Activated CD4-positive, alpha-beta T cell treated with anti-CD3 and anti-CD28 coated beads for 48 hours (primary cell): ENCODE data around the gene RAB4A.

Experiments
- DNase-seq: peaks from one replicate; pipeline ENCODE4 v3.0.0-alpha.2; 2020

RAB4A gene

DNA sequence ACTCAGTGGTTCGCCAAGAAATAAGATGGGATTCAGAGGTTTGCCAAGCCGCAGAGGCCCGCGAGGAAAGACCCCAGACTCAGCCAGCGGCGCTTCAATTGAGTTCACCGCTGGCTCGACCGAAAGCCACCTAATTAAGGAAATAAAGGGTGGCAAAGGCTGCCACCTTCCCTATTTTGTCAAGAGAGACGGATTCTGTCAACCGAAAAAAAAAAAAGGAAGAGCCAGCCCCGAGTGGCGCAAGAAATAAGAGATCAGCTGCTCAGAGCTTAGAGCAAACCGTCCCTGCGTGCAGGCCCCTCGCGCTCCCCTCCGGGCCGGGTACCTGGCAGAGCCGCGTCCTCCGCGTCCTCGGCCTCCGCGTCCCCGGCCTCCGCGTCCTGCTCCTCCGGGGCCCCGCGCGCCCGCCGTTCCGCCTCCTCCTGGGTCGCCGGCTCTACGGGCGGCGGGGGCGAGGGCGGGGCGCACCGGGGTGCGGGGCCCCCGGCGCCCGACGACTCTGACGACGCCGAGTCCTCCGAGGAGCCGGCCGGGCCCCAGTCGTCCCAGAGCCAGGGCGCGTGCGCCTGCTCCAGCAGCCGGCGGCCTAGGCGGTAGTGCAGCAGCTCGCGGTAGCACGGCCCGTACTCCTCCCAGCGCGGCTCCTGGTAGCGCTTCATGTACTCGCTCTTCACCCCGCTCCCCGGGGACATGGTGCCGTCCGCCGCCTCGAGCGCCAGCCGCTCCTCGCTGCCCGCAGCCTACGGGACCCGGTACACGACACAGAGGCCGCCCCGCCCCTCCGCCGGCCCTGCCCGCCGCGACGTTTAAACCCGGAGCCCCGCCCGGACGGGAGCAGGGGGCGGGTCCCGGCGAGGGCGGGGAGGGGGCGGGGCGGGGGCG, 71.1 kb downstream of the RAB4A start:
- DNase-seq: peak; percentile 78

DNA sequence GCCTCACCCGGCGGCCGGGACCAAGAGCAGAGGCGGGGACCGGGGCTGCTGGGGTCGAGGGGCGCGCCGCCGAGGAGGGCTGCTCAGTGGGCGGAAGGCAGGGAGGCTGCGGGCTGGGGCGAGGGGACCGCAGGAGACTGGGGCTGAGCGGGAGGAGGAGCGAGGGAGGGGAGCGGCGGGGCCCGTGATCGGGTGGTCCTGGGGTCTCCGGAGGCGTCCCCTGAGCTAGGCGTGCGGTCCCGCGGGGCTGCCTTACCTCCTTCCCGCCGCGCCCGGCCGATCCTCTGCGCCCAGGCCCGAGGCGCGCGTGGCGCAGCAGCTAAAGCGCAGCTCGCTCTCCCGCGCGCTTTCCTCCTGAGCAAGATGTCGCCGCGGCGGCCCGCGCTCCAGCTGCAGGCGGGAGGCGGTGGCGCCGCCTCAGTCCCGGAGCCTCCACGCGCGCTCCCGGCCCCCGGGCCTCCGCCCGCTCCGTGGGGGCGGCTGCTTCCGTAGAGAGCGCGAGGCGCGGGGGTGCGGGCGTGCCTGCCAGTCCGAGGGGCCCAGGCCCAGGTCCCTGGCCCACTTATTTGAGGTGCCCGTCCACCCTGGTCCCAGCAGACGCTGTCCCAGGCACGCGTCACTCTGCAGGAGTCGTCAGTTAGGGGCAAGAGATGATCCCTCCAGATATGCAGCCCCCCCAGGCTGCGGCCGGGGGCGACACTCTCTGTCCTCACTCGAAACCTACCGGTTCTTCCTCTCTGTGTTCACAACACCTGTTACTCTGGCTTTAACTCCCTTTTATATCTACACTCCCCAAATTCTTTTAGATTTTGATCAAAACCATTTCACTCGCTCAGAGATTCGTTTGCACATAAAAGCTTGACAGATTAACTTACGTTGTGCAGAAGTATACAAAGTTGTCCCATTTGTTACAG, 72.0 kb downstream of the RAB4A start, which contains the start of gene CCSAP:
TSS of gene CCSAP (minus strand) at position 392 of the 914 bp plus-strand sequence. CDS start 582 bp downstream, outside the sequence.
- peak; percentile 58 for DNase-seq

GRCh38 chr1:229344139-229344538, 73.2 kb downstream of the RAB4A start:
- peak; percentile 31 for DNase-seq

GRCh38 chr1:229344937-229345684, 74.2 kb downstream of the RAB4A start:
- no peak for DNase-seq

DNA sequence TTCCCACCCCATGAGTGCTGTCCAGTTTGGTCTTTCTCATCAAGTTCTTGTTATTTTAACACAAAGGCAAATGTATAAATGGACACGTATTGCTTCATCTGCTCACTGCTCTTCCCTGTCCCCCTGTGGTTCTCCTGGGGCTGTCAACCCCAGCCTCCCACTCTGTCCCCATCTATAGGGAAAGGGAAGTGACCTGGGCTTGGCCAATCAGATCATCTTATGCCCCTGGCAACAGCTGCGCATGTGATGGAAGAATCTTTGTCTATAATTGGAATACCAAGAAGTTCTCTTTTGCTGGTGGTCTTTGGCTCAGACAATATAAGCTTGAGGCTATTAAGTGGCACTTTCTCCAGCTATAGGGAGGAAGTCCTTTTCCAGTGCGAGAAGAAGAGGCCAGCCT, 76.6 kb downstream of the RAB4A start:
- no peak for DNase-seq

- no peak for DNase-seq
These were observed 78.8 kb downstream of the RAB4A start for GRCh38 chr1:229349463-229350385.

GRCh38 chr1:229352975-229353374, 82.1 kb downstream of the RAB4A start:
- no peak for DNase-seq

DNA sequence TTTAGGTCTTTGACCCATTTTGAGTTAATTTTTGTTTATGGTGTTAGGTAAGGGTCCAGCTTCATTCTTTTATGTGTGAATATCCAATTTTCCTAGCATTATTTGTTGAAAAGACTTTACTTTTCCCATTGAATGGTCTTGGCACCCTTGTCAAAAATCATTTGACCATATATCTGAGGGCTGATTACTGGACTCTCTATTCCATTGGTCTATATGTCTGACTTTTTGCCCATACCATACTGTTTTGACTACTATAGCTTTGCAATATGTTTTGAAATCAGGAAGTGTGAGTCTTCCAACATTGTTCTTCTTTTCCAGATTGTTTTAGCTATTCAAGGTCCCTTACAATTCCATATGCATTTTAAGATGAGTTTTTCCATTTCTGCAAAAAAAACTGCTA, 83.3 kb downstream of the RAB4A start:
- no peak for DNase-seq
